ENCODE results near the gene LAMA2. TPM values are rescaled to one million over a fixed set of nuclear protein-coding genes. Genes with fewer than 3 reads are reported as not detected.
A peak's percentile ranks its signal among the peaks of the same experiment; 100 is the strongest.

The LAMA2 gene
- polyA plus RNA-seq, 12 donors = 96.1 to 182 (median 156) TPM

- no peak for DNase-seq
Observed at GRCh38 chr6:129209355-129209754, 326.4 kb downstream of the LAMA2 start.

- DNase-seq = no peak
Observed at GRCh38 chr6:129210684-129211083, 327.7 kb downstream of the LAMA2 start.

DNA sequence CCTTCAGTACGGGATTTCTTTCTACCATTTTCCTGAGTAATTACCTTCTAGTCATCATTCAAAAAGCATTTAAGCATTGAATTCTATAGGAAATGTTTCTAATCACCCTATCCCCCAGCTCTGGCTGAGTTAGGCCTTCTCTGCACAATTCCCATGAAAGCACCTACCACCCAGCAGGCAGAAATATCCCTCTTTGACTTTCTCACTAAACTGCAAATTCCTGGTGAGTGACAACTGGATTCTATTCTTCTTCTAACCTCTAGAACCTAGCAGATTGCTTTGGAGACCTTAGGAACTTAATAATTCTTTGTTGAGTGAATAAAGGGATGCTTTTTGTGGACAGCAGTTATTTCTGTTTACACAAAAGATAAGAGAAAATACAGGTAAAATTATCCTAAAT, 328.7 kb downstream of the LAMA2 start:
- no peak for DNase-seq

- no peak for DNase-seq
Observed at GRCh38 chr6:129212081-129212480, 329.1 kb downstream of the LAMA2 start.

DNA sequence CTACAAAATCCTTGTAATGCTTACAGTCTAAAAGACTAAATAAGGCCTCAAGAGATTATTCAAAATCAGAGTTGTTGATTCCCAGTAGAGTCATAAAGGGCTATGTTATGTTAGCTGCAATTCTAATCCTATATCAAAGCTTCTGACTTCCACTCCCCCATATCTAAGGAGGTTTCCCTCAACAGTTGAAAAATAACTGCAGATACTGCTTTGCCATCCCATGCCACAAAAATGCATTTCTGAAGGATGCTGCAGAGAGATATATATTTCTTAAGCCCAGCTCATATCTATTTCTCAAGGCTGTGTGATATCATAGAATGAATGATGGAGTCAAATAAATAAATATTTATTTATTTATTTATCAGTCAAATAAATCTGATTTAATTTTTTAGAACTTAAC, 332.3 kb downstream of the LAMA2 start:
- no peak for DNase-seq

DNA sequence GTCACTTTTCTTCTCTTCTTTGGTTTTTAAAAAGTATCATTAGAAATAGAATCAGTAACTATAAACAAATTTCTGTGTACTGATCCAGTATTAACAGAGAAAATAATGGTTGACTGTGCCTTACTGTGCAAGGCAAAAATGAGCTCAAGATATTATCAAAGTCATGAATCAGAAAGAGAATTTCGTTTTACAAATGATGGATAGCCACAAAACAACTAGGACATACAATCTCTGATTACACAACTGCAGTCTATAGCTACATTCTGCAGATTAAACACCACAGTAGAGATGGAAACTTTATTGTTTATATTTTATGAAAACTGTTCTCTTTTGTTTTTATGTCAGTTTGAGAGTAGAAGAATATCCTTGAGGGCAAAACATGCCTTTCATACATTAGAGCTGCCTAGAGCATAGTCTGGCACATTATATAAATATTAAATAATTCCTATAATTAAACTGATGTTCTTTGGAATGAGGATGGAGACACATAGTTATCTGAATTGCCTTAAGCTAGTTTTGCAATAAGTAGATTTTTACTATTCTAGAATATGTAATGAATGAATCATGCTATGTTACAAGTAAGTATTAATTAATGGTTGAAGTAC, 333.1 kb downstream of the LAMA2 start:
- DNase-seq = no peak

DNA sequence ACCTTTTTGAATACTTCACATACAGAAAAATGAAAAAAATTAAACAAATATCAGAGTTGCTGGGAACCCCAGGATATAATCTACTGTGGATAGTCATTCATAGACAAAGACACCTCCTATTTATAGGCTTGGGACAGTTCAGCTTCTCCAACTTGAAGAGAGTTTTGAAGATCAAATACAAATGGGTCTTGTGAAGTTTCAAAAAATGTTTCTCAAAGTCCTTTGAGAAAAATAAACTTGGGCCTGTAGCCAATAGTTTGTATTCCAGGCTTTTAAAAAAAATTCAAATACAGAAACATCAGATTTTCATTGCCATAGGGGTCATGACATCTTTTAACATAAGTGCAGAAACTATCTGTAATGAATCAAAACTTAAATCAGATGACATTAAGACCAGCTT, 334.8 kb downstream of the LAMA2 start:
- no peak for DNase-seq

DNA sequence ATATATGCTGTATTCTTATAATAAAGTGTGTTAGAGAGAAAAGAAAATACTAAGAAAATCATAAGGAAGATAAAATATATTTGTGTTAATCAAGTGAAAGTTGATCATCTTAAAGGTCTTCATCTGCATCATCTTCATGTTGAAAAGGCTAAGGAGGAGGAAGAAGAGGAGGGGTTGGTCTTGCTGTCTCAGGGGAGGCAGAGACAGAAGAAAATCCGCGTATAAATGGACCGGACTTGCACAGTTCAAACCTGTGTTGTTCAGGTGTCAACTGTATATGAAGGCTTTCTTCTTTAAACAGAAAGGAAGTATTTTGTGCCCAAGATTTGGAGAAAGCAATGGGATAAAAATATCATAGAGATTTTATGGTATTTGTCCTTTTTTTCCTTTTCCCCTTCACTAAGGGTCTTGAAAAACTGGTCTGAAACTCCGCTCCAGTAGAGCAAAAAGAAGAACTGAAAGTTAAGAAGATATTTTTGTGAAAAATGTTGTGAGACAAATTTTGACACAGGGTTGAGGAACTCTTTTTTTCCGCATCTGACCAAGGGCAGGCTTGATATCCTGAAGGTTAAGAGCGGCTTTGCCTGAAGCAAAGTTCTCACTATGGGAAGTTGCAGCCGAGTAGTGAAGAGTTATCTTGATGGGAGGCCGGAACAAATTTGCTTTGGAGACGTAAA, 350.7 kb downstream of the LAMA2 start:
- DNase-seq = no peak

DNA sequence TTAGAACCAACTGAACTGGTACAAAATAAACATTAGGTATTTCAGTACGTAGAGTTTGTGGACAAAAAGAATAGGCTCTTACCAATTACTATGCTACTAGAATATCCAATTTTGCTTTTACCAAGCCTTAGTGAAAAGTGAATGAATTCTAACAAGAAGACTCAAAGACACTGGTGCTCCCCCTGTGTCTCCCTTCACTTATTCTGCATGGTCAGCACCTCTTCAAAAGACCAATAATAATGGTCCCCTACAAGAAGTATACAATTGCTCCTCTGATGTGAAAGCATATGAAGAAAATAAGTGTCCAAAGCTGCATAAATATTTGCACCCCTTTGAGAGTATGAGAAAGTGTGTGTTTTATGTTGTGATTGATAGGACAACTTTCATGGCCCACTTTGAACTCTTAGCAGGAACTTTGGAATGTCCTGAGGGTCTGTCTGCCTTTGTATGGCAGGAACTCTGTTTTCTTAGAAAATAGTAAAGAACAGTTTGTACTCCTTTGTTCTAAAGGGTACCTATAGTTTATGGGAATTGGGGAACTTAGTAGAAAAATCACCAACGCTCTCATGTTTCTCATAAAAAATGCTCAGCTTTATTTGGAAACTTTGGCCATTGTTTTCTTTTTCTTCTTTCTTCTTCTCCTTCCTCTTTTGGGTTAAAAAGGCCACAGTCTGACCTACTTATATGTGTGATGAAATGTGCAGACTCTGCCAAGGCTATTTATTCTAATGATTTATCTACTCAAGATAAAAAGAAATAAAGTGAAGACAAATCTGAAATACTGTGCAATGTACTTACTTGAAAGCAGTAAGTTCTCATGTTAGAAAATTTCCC, 352.4 kb downstream of the LAMA2 start:
- peak; percentile 17 for DNase-seq

GRCh38 chr6:129236001-129236517, 353.1 kb downstream of the LAMA2 start:
- DNase-seq = peak; percentile 25

- DNase-seq = no peak
Observed at GRCh38 chr6:129238991-129239390, 356.1 kb downstream of the LAMA2 start.

GRCh38 chr6:129239825-129240491, 357.0 kb downstream of the LAMA2 start:
- DNase-seq = no peak

DNA sequence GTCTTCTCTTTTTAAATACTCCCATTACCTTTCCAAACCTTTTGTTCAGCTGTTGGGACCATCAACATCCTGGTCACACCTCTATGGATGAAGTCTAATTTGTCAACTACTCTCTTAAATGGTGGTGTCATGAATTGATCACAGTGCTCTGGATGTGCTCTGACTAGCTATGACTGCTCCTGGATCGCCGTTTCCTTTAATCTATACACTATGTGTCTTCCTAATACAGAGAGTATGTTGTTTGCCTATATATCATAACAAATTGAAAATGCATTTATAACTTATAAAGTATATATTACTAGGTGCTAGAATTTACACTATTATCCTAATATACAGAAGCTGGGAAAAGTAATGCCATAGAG, 357.5 kb downstream of the LAMA2 start:
- no peak for DNase-seq

- peak; percentile 11 for DNase-seq
Observed at GRCh38 chr6:129242546-129242945, 359.6 kb downstream of the LAMA2 start.

GRCh38 chr6:129243377-129243776, 360.4 kb downstream of the LAMA2 start:
- no peak for DNase-seq

DNA sequence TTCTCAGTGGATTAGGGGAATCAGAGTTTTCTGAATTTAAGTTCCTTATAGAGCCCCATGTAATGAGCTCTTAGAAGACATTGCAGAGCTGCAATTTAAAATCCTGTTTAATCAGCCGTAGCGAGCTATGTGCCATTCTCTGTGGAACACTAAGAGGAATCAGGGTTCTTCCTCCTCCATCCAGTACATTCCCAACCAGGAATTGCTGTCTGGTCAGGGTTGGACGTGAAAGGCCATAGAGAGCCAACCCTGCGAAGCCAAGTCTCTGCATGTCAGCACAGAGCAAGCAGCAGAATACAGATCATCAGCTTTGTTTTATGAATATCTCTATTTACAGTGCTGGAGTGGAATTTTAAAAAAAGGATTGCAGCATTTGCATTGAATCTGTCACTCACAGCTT, 366.0 kb downstream of the LAMA2 start:
- DNase-seq = peak; percentile 22

GRCh38 chr6:129251669-129252376, 368.9 kb downstream of the LAMA2 start:
- DNase-seq = peak; percentile 64

GRCh38 chr6:129252377-129253071, 369.6 kb downstream of the LAMA2 start:
- no peak for DNase-seq

DNA sequence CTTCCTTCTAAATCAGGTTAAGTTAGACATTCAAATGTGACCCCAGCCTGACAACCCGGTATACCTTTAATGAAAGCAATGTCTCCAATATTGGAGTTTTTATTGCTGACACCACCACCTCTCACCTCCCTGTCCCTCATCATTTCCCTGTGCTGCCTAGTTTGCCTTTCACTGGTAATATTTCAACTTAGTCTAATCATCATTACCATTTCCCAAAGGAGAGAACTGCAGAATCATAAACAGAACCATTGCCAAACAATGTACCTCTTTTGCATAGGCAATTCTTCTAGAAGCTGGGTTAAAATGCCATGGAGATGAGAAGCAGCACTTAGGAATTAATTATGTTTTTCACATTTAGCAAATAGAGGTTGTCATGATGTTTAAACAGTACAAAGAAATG, 370.3 kb downstream of the LAMA2 start:
- no peak for DNase-seq

DNA sequence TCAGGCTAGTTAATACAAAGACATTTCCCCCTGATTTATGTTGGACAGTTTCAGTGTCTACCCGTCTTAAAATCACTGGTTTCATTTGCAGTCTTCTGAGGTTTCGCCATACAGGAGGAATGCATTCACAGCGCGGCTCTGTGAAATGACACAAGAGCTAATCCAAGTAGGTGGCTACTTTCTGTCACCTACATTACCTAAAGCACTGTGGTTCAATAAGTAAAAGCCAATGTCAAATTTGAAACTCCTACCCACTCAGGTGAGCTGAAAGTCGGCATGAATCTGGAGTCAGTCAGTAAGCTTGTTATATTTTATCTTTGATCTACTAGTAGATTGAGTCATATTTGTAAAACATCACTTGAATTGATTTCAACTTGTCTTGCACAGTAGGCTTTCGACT, 370.8 kb downstream of the LAMA2 start:
- no peak for DNase-seq

DNA sequence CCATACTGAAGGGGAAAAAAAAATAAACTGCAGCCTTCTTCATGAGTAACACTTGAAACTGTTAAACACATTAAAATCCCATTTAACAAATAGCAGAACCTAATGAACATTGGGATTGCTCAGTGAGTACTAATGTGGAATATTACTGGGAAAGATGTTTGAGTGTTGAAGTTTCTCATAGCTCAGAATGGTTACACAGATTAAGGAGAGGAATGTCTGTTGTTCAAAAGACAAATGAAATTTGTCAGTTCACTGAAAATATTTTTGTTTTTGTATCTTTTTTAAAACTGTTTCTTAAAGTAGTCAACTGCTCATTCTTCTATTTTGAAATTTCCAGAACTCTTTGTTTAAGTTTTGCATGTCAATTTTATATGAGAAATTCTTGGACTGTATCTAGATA, 374.3 kb downstream of the LAMA2 start:
- no peak for DNase-seq

All from muscle of arm (tissue), 12 donors.